ENCODE results near the gene ADCY5.

GRCh38 chr3:123261666-123262065 is 187.2 kb downstream of the ADCY5 start:
- TF ChIP-seq CTCF (conservative IDR thresholded peaks at IDR 0.05) (no peak), EZH2 (IDR thresholded peaks at IDR 0.05; ENCODE audit: low read depth) (no peak)
